ENCODE measurements around the gene RRAGD. TPM values are rescaled to one million over a fixed set of nuclear protein-coding genes. Genes with fewer than 3 reads are reported as not detected.

Gene RRAGD
- polyA plus RNA-seq, 3 donors: 5.0 to 7.9 (median 7.4) TPM

DNA sequence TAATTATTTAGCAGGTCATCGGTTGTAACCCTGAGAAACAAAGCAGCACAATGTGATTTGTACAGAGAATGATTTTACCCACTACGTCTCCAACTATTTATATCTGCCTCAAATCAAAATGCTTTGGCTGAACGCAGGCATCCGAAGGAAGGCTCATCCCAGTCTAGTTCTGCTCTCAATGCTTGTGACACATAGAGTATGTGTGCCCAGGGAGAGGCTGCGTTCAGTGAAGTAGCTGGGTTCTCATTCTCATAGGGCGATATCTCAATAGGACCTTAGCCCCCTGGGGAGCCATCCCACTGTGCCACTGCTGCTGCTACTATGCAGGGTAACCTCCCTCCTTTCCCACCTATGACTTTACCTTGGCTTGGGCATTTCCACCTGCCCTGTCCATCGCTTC lies 97.4 kb downstream of the RRAGD start:
- no peak overlapping the region for H3K4me3 ChIP-seq (replicated peaks in 1 of 3; ENCODE audit: low read depth in 2 of 3, low read length in 3 of 3)
- H3K27me3 Mint-ChIP-seq (ENCODE audit: low read depth in 3 of 3): peaks cover 0 to 3% (median 0%) of the 10 kb centered on the region in 3 donors
- no peak overlapping the region for H2AFZ ChIP-seq (ENCODE audit: insufficient read depth, low read depth, low read length, poor library complexity, severe bottlenecking)
- peaks cover 40% of the 10 kb centered on the region for H3K4me1 Mint-ChIP-seq
- no peak for DNase-seq
- H3K27ac Mint-ChIP-seq: no peak overlapping the region
- no peak overlapping the region for H3K27ac ChIP-seq (ENCODE audit: low read depth in 1 of 2, low read length in 2 of 2)
- WGBS (ENCODE audit: insufficient coverage): no CpG with 5 or more reads among the region's 7 CpGs
- H3K79me2 ChIP-seq (ENCODE audit: insufficient read depth, low read length): peaks cover 4% of the 10 kb centered on the region
- no peaks in the 10 kb centered on the region for H3K9me3 ChIP-seq (replicated peaks in 1 of 2; ENCODE audit: control insufficient read depth in 1 of 2, insufficient read depth in 1 of 2, low read length in 2 of 2)
- no peak overlapping the region for H3K4me2 ChIP-seq (replicated peaks; ENCODE audit: extremely low read depth, low read length, poor library complexity, severe bottlenecking)
- intact Hi-C loops (cut with micrococcal nuclease): no loop called here
- peaks cover 33 to 39% of the 10 kb centered on the region in 2 donors for H3K36me3 Mint-ChIP-seq
- H3K4me1 ChIP-seq (ENCODE audit: control insufficient read depth in 1 of 2, insufficient read depth in 2 of 2, low read length in 2 of 2): peaks cover 21 to 29% of the 10 kb centered on the region in 2 donors
- H3K9me3 Mint-ChIP-seq: peaks cover 0 to 3% (median 0%) of the 10 kb centered on the region in 7 donors
- no peaks in the 10 kb centered on the region for H3K27me3 ChIP-seq (ENCODE audit: control insufficient read depth in 2 of 2, insufficient read depth in 2 of 2, low read length in 2 of 2)
- no peak overlapping the region for H3K9ac ChIP-seq (ENCODE audit: insufficient read depth, low read length, poor library complexity, severe bottlenecking)
- TF ChIP-seq, protein P1, sequence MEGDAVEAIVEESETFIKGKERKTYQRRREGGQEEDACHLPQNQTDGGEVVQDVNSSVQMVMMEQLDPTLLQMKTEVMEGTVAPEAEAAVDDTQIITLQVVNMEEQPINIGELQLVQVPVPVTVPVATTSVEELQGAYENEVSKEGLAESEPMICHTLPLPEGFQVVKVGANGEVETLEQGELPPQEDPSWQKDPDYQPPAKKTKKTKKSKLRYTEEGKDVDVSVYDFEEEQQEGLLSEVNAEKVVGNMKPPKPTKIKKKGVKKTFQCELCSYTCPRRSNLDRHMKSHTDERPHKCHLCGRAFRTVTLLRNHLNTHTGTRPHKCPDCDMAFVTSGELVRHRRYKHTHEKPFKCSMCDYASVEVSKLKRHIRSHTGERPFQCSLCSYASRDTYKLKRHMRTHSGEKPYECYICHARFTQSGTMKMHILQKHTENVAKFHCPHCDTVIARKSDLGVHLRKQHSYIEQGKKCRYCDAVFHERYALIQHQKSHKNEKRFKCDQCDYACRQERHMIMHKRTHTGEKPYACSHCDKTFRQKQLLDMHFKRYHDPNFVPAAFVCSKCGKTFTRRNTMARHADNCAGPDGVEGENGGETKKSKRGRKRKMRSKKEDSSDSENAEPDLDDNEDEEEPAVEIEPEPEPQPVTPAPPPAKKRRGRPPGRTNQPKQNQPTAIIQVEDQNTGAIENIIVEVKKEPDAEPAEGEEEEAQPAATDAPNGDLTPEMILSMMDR (IDR thresholded peaks at IDR 0.05): no peak
- H3K36me3 ChIP-seq (replicated peaks in 1 of 2; ENCODE audit: control insufficient read depth in 1 of 2, insufficient read depth in 2 of 2, low read length in 2 of 2): peaks cover 0 to 12% of the 10 kb centered on the region in 2 donors
- no peak overlapping the region for H3K4me3 Mint-ChIP-seq
- H4K20me1 ChIP-seq (ENCODE audit: insufficient read depth, low read length): peaks cover 5% of the 10 kb centered on the region

Other genes with a start within 250 kb of the RRAGD start
- gene GABRR1, start 194.9 kb downstream of the RRAGD start, polyA plus RNA-seq: not detected
- 1 to 10 TPM in 1 of 3 donors, not detected in 2; 3.7 TPM for gene GABRR2, start 97.0 kb downstream of the RRAGD start, polyA plus RNA-seq
- gene UBE2J1, start 59.6 kb downstream of the RRAGD start, polyA plus RNA-seq: 10 to 100 TPM; 44.8 to 80.5 (median 66.1) TPM
- gene ANKRD6, start 20.9 kb upstream of the RRAGD start, polyA plus RNA-seq: 1 to 10 TPM in 2 of 3 donors, under 1 TPM in 1; 0.93 to 3.0 (median 1.2) TPM
- gene LYRM2, start 226.5 kb upstream of the RRAGD start, polyA plus RNA-seq: 10 to 100 TPM; 13.2 to 64.0 (median 58.1) TPM

Data from CD14-positive monocyte (primary cell).